NCI-H345 treated with DMSO at 0.1 percent for 48 hours (cell line): ENCODE data around the gene GABRA4.

Experiments used
- DNase-seq: peaks from one replicate; lab custom pipeline; 2025; ENCODE audit not compliant: unreplicated experiment; lab: John Stamatoyannopoulos, UW

The GABRA4 gene

DNA sequence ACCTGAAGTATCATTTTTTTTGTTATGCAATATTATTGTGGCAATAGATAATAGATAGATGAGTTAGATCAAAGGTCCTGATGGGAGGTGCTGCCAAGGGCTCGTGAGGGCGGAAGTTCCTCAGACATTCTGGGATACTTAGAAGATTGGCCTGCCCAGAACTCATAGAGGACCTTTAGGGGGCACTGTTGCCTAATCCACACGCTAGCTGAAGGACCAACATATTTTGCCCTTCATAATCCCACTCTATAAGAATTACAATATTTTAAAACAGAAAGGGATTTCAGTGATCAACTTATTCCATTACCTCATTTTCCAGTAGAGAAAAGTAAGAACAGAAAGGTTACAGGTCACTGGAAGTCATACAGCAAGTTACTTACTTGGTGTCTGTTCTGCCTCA, 61.4 kb downstream of the GABRA4 start:
- no peak for DNase-seq

DNA sequence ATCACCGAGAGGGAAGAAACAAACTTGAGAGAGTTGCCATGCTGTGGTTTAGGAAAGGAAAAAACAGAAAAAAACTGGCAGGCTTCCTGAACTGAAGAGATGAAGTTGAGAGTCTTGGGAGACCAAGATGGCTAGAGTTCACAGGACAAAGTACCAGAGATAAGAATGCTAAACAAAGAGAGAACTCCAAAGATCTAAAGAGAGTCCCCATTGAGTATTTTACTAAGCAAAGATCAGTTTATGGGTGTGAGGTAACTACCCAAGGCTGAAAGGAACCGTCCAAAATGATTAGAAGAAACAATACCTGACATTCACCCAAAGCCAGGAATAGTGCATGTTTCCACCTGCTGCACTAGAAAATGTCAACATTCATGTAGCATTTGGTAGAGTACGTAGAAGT, 62.5 kb downstream of the GABRA4 start:
- DNase-seq, result no peak

GRCh38 chr4:46927201-46927600, 66.2 kb downstream of the GABRA4 start:
- no peak for DNase-seq

DNA sequence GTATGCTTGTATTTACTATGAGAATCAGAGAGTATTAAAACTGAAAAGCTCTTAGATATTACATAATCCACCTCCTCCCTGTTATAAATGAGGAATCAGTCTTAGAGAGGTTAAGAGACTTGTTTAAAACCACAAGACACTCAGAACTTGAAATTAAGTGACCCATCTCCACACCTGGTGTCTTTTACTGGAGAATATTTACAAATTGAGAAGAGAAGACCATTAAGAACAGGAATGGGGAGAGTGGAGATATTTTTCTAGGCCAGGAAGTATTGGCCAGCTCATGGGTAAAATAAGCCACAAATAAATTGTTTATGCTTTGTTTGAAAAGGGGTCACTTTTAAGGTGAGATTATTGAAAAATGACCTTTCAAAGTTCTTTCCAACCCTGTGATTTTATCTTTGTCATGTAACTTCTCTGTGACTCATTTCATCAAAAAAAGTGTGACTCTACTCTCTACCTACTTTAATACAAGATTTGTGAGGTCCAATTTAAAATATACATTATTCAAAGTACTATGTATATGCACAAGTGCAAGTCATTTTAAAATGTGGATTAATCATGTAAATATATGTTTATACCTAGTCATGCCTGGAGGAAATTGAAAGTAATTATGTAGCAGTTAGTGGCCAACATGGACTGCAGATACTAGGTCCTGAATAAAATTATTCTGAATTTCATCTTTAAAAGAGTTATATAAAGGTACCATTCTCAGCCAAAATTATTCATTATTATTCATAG, 68.4 kb downstream of the GABRA4 start:
- no peak for DNase-seq

DNA sequence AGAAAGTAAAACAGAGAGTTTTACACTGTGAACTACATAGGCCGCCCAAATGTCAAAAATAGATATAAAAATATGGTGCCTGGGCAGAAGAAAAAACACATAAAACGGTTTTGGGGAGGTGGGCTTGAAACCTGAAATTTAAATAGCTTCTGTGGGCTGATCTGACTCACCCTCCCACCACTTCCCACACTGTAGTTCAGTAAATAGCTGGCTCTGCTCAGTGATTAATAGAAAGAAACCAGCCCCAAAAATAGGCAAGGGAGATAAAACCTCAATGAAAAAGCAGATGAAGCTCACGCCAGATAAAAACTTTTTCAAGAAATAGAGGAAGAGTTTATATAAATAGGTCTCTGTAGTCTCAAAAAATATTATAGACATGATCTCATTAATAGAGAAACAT, 71.2 kb downstream of the GABRA4 start:
- DNase-seq, result no peak

DNA sequence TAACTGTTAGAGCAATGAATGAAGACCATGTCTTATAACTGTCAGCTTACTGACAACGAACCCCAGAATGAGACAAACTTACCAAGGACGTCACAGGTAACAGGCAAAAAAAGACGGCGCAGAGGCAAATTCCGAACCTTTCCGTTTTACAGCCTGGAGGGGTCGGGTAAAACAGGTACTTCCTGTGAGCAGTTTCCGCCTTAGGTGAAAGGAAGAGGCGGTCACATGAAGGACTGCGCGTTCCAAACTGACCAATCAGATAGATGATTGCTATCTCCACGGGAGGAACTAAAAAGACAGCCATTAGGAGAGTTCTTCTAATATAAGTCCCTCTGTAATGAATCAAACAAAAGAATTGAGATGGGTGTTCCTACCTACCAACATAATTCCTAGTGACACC, 84.3 kb downstream of the GABRA4 start, which contains the start of gene COX7B2:
Gene COX7B2, minus strand, starts transcription at position 168 of the 400 bp plus-strand sequence. CDS start 174,053 bp downstream, outside the sequence.
- no peak for DNase-seq

GRCh38 chr4:46908148-46908547, 85.2 kb downstream of the GABRA4 start:
- DNase-seq, result no peak

DNA sequence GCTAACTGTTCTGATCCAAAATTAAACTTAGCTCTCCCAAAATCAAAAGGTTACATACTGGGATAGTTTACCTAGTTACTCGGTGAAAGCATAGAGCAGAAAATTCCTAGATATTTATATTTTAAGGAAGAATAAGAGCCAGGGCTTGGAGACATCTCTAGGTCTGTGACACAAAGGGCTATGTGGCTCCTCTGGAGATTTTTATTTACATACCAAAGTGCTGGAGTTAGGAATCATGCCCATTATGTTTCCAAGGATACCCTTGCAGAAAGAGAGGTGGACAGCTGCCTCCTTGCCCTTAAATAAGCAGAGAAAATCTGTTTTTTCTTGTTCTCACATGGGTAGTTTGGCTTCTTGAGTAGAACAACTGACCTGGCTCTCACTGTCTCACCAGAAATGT, 93.3 kb downstream of the GABRA4 start:
- DNase-seq, result no peak

GRCh38 chr4:46894826-46895225, 98.6 kb downstream of the GABRA4 start:
- no peak for DNase-seq

- no peak for DNase-seq
Observed at GRCh38 chr4:46890056-46890455, 103.3 kb downstream of the GABRA4 start.

DNA sequence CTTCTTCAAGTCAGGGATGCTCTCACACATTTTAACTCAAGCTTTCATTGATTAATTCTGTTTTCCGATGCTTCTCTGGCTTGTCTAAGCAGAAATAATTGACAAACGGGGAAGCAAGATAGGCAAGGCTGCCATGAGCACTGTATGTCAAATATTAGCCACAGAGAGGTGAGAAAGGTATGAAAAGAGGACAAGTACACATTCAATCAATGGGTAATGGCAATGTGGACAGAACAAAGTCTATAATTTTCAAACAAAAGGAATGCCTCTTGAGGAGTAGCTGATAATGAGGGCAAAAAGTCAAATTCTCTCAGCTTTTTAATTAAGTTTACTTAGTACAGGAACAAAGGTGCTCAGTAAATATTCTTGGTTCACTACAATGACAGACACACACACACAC, 104.0 kb downstream of the GABRA4 start:
- DNase-seq, result no peak

- no peak for DNase-seq
Observed at GRCh38 chr4:46886711-46887110, 106.7 kb downstream of the GABRA4 start.

DNA sequence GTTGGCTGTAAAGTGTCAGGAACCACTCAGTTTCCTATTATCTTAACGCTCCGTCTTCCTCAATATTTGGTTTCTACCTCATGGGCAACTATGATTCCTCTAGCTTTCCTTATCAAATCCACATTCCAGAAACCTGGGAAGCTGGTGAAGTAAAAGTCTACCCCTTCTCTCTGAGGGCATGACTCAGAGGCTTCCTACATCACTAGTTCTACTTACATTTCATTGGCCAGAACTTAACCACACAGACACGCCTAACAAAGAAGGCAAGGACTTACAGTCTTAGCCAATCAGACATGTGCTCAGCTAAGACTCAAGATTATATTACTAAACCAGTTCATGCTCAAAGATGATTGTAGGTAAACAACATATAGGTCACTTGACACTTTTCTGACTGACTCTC, 114.7 kb downstream of the GABRA4 start:
- DNase-seq, result no peak

DNA sequence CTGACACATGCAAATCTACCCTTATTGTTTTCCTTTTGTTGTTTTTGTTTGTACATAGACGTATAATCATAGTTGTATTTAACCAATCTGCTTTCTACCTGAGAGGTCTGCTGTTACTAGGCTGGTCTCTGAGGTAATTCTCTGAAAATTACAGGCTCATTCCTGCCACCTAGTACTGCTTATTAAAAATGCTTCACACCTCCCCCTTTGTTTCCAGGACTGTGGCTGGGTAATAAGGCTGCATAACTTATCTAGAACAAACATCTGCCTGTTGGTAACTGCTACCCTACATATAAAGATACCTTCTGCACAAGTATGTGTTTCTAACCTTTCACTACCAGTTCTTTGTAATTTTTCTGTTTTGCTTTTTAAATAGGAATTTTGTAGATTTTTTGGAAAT, 118.6 kb downstream of the GABRA4 start:
- no peak for DNase-seq

DNA sequence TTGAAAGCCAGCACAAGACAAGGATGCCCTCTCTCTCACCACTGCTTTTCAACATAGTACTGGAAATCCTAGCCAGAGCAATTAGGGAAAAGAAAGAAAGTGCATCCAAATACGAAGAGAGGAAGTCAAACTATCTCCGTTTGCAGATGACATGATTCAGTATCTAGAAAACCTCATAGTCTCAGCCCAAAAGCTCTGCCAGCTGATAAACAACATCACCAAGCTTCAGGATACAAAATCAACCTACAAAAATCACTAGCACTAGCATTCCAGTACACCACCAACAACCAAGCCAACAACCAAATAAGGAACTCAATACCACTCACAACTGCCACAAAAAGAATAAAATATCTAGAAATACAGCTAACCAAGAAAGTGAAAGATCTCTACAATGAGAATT, 123.0 kb downstream of the GABRA4 start:
- no peak for DNase-seq
